Caco-2 (cell line): ENCODE measurements around the gene CPAMD8. TPM values are rescaled to one million over a fixed set of nuclear protein-coding genes. Genes with fewer than 3 reads are reported as not detected.

Source experiments
- BruUV-seq: library from RNA; stranded (reverse); fragments of 400-500 nt; replicated peaks from 2 replicates; lab custom pipeline; 2021; lab: Mats Ljungman, UMichigan
- CTCF ChIA-PET: fragments of 300-600 bp; sonication (Branson Sonifier 250); formaldehyde crosslinking; loops from one replicate; lab custom pipeline; 2022; ENCODE audit warnings: antibody characterized with exemption; lab: Charles Lee
- POLR2A ChIA-PET: fragments of 300-600 bp; sonication (Branson Sonifier 250); formaldehyde crosslinking; loops from one replicate; lab custom pipeline; 2022; ENCODE audit warnings: antibody characterized with exemption; lab: Charles Lee
- DNase-seq, 2 experiments: peaks; one replicate each; pipeline versions ENCODE4 v3.0.0 to v3.0.0-alpha.2; 2020 to 2022
- H3K27me3 ChIP-seq: replicated peaks from 2 replicates; pipeline ENCODE4 v1.6.0; 2011; ENCODE audit warnings: low read length; ENCODE audit not compliant: control insufficient read depth, insufficient read depth
- H3K36me3 ChIP-seq: 2 replicates; pipeline ENCODE4 v1.5.1; 2011; ENCODE audit warnings: low read length; ENCODE audit not compliant: control insufficient read depth, insufficient read depth
- H3K4me1 ChIP-seq: fragments of 250-450 bp; sonication (Bioruptor Pico); 2 replicates; pipeline ENCODE4 v1.5.1; 2020; ENCODE audit warnings: mild to moderate bottlenecking
- H3K4me3 ChIP-seq: 2 replicates; pipeline ENCODE4 v1.5.1; 2011; ENCODE audit warnings: low read depth, mild to moderate bottlenecking, control low read depth, low read length
- H3K9me3 ChIP-seq: fragments of 250-450 bp; sonication (Bioruptor Pico); 2 replicates; pipeline ENCODE4 v1.5.1; 2020; ENCODE audit warnings: mild to moderate bottlenecking, moderate library complexity
- H3K27ac Mint-ChIP-seq: one replicate; pipeline ENCODE4 v1.8.0; 2022; ENCODE audit warnings: mixed read lengths; ENCODE audit not compliant: unreplicated experiment
- H3K27me3 Mint-ChIP-seq: one replicate; pipeline ENCODE4 v1.8.0; 2022; ENCODE audit warnings: mixed read lengths; ENCODE audit not compliant: insufficient read depth, unreplicated experiment
- H3K36me3 Mint-ChIP-seq: one replicate; pipeline ENCODE4 v1.8.0; 2022; ENCODE audit warnings: mild to moderate bottlenecking, mixed read lengths; ENCODE audit not compliant: insufficient read depth, unreplicated experiment
- H3K4me1 Mint-ChIP-seq: one replicate; pipeline ENCODE4 v1.8.0; 2022; ENCODE audit warnings: low read depth, mixed read lengths; ENCODE audit not compliant: unreplicated experiment
- H3K4me3 Mint-ChIP-seq: one replicate; pipeline ENCODE4 v1.8.0; 2022; ENCODE audit warnings: mild to moderate bottlenecking, moderate library complexity, mixed read lengths; ENCODE audit not compliant: unreplicated experiment
- H3K9me3 Mint-ChIP-seq: one replicate; pipeline ENCODE4 v1.8.0; 2022; ENCODE audit warnings: mixed read lengths; ENCODE audit not compliant: unreplicated experiment
- intact Hi-C: fragments of 100-400 bp; cut with micrococcal nuclease; formaldehyde crosslinking; loops from one replicate; pipeline ENCODE4 v1.10.0; 2022; ENCODE audit not compliant: unreplicated experiment
- total RNA-seq: library from RNA; stranded (reverse); gene quantifications from 2 replicates; pipeline ENCODE4 v1.2.3, GENCODE V29; 2022
- TF ChIP-seq, protein P1 (sequence below), 2 experiments: fragments of 200-600 bp in 1 of 2; IDR thresholded peaks; 1 replicate in 1 of 2; 2 replicates in 1 of 2; pipeline versions ENCODE4 v1.5.1 to v1.8.0; 2011 to 2022; ENCODE audit warnings: antibody characterized with exemption in 1 of 2, control low read depth in 1 of 2, inconsistent platforms in 1 of 2, low read depth in 1 of 2, low read length in 1 of 2, mild to moderate bottlenecking in 1 of 2, moderate library complexity in 1 of 2; ENCODE audit not compliant: insufficient read depth in 1 of 2, severe bottlenecking in 1 of 2, unreplicated experiment in 1 of 2

Gene CPAMD8
- total RNA-seq, 1 experiment from 2014 or later: 1.1 TPM

DNA sequence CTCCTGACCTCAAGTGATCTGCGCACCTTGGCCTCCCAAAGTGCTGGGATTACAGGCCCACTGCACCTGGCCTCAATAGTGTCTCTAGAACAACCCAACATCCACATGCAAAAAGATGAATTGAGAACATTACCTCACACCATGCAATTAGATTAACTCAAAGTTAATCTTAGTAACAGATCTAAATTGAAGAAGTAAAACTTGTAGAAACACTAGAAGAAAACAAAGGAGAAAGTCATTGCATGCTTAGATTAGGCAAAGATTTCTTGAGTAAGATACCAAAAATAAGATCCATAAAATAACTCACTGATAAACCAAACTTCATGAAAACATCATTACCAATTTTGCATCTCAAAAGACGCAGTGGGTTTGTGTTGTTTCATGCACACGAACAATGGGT, 2.8 kb downstream of the CPAMD8 start:
- H3K9me3 ChIP-seq: no peaks in the 10 kb centered on the region
- Mint-ChIP-seq H3K27me3 (peaks cover 7% of the 10 kb centered on the region), H3K36me3 (peaks cover 4% of the 10 kb centered on the region), H3K9me3 (no peaks in the 10 kb centered on the region), H3K4me1 (peaks cover 7% of the 10 kb centered on the region), H3K27ac (no peak overlapping the region), H3K4me3 (no peak overlapping the region)
- DNase-seq: no peak
- POLR2A ChIA-PET: no interaction called here
- no peaks in the 10 kb centered on the region for H3K36me3 ChIP-seq
- intact Hi-C loops: no loop called here
- H3K4me1 ChIP-seq: peaks cover 10% of the 10 kb centered on the region; the same call in 1 of the 2 replicates
- no peaks in the 10 kb centered on the region for H3K27me3 ChIP-seq
- no TSS peak for BruUV-seq
- CTCF ChIA-PET: no interaction called here
- TF ChIP-seq, protein P1, sequence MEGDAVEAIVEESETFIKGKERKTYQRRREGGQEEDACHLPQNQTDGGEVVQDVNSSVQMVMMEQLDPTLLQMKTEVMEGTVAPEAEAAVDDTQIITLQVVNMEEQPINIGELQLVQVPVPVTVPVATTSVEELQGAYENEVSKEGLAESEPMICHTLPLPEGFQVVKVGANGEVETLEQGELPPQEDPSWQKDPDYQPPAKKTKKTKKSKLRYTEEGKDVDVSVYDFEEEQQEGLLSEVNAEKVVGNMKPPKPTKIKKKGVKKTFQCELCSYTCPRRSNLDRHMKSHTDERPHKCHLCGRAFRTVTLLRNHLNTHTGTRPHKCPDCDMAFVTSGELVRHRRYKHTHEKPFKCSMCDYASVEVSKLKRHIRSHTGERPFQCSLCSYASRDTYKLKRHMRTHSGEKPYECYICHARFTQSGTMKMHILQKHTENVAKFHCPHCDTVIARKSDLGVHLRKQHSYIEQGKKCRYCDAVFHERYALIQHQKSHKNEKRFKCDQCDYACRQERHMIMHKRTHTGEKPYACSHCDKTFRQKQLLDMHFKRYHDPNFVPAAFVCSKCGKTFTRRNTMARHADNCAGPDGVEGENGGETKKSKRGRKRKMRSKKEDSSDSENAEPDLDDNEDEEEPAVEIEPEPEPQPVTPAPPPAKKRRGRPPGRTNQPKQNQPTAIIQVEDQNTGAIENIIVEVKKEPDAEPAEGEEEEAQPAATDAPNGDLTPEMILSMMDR (IDR thresholded peaks at IDR 0.05; ENCODE audit: insufficient read depth in 1 of 2, low read depth in 1 of 2, low read length in 1 of 2, severe bottlenecking in 1 of 2, unreplicated experiment in 1 of 2): no peak
- H3K4me3 ChIP-seq: no peak overlapping the region

DNA sequence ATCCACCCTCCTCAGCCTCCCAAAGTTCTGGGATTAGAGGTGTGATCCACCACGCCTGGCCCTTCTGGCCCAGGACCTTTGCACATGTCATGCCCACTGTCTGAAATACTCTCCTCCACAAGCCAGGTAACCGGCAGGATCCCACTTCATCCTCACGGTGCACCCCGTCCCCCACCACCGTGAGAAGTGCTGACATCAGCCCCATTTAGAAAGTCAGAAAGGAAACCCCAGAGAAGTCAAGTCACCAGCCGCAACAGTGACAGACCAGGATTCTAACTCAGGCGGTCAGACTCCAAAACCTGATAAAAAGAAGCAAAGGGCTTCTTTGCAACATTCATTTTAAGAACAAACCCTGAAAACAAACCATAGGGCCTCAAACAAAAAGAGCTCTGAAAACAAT, 3.9 kb downstream of the CPAMD8 start:
- POLR2A ChIA-PET: no interaction called here
- DNase-seq: no peak
- Histone ChIP-seq H3K4me1 (peaks cover 10% of the 10 kb centered on the region; the same call in 1 of the 2 replicates), H3K9me3 (no peaks in the 10 kb centered on the region), H3K27me3 (no peaks in the 10 kb centered on the region), H3K36me3 (no peaks in the 10 kb centered on the region), H3K4me3 (no peak overlapping the region)
- TF ChIP-seq, protein P1 (IDR thresholded peaks at IDR 0.05; ENCODE audit: insufficient read depth in 1 of 2, low read depth in 1 of 2, low read length in 1 of 2, severe bottlenecking in 1 of 2, unreplicated experiment in 1 of 2): no peak
- CTCF ChIA-PET: no interaction called here
- no TSS peak for BruUV-seq
- H3K9me3 Mint-ChIP-seq: no peaks in the 10 kb centered on the region
- no peak overlapping the region for H3K4me3 Mint-ChIP-seq
- intact Hi-C loops: no loop called here
- peaks cover 4% of the 10 kb centered on the region for H3K36me3 Mint-ChIP-seq
- peak overlapping the region; percentile 67 for H3K27ac Mint-ChIP-seq
- H3K27me3 Mint-ChIP-seq: peaks cover 5% of the 10 kb centered on the region
- H3K4me1 Mint-ChIP-seq: peaks cover 7% of the 10 kb centered on the region

DNA sequence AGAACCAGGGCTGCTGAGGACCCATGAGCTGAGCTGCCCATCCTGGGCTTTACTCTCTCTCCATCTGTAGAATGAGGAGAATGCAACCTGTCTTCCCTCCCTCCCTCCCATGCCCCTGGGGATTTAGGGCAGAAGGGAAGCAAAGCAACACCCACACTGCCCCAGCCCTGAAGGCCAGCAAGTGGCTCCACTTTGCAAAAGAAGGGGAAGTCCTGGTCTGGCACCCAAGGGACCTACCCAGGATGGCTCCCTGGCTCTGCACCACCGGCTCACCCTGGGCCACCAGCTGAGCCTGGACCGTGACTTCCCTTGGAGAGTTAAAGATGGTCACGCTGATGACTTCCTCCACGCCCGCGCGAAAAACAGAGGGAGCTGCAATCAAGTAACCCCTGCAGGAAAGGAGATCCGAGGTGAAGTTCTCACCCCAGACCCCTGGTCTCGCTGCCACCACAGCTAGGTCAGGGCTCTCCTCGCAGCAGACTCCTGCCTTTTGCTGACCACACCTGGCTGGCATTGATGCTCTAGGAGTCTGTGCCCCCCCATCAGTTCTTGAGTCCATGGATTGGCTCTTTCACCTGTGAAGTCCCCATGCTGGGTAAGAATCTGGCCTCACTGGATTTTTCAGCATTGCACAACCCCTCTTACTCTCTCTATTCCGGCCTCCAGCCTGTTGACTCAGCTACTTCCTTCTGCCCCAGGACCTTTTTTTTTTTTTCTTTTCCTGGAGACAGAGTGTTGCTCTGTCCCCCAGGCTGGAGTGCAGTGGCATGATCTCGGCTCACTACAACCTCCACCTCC, 4.6 kb downstream of the CPAMD8 start:
- H3K36me3 ChIP-seq: no peaks in the 10 kb centered on the region
- intact Hi-C loops: no loop called here
- Mint-ChIP-seq H3K4me1 (peaks cover 7% of the 10 kb centered on the region), H3K27ac (peak overlapping the region; percentile 67), H3K9me3 (peaks cover under 1% of the 10 kb centered on the region), H3K4me3 (peak overlapping the region; percentile 22), H3K27me3 (peaks cover 5% of the 10 kb centered on the region), H3K36me3 (peaks cover 4% of the 10 kb centered on the region)
- no TSS peak for BruUV-seq
- DNase-seq: peak; percentile 64 to 71
- no peaks in the 10 kb centered on the region for H3K27me3 ChIP-seq
- H3K4me1 ChIP-seq: peaks cover 10% of the 10 kb centered on the region; the same call in 1 of the 2 replicates
- no peaks in the 10 kb centered on the region for H3K9me3 ChIP-seq
- H3K4me3 ChIP-seq: no peak overlapping the region
- ChIA-PET CTCF (interaction anchor here (0.6 kb wide), 2 partner anchors 45 to 250 kb away, joined by 3 to 4 read pairs; no protein-coding TSS in a partner anchor), POLR2A (interaction anchor here (0.6 kb wide), 1 partner anchor 1863 kb away, joined by 3 read pairs; no protein-coding TSS in a partner anchor)
- TF ChIP-seq, protein P1 (IDR thresholded peaks at IDR 0.05; ENCODE audit: insufficient read depth in 1 of 2, low read depth in 1 of 2, low read length in 1 of 2, severe bottlenecking in 1 of 2, unreplicated experiment in 1 of 2): no peak
